Measurements from ENCODE around the gene CBL.

The CBL gene

GRCh38 chr11:119309953-119310681 is 104.0 kb downstream of the CBL start:
- no peak for TF ChIP-seq RAD21 (IDR thresholded peaks at IDR 0.05; ENCODE audit: low read depth)
- TF ChIP-seq USF1 (IDR thresholded peaks at IDR 0.05): no peak
- no peak for TF ChIP-seq TAF1 (IDR thresholded peaks at IDR 0.05; ENCODE audit: low read depth)
- no peak for TF ChIP-seq ZBTB7A (IDR thresholded peaks at IDR 0.05; ENCODE audit: low read depth)
- TF ChIP-seq NFIC (IDR thresholded peaks at IDR 0.05): no peak
- no peak for TF ChIP-seq EP300 (IDR thresholded peaks at IDR 0.05; ENCODE audit: borderline replicate concordance)
- no peak for TF ChIP-seq TEAD4 (IDR thresholded peaks at IDR 0.05)
- no peak for TF ChIP-seq CEBPB (IDR thresholded peaks at IDR 0.05)
- no peak for TF ChIP-seq TCF12 (IDR thresholded peaks at IDR 0.05; ENCODE audit: low read depth)
- TF ChIP-seq REST (IDR thresholded peaks at IDR 0.05; ENCODE audit: low read depth): no peak
- no peak for TF ChIP-seq YY1 (IDR thresholded peaks at IDR 0.05; ENCODE audit: low read depth)
- no peak for TF ChIP-seq EGR1 (IDR thresholded peaks at IDR 0.05)
- no peak for TF ChIP-seq FOXM1 (IDR thresholded peaks at IDR 0.05; ENCODE audit: borderline replicate concordance, low read depth)
- no peak for TF ChIP-seq MAX (IDR thresholded peaks at IDR 0.05)
- TF ChIP-seq CREB1 (IDR thresholded peaks at IDR 0.05; ENCODE audit: low read depth): no peak

GRCh38 chr11:119310682-119311052 is 104.5 kb downstream of the CBL start:
- TF ChIP-seq EP300 (IDR thresholded peaks at IDR 0.05; ENCODE audit: borderline replicate concordance): no peak
- no peak for TF ChIP-seq EGR1 (IDR thresholded peaks at IDR 0.05)
- no peak for TF ChIP-seq TCF12 (IDR thresholded peaks at IDR 0.05; ENCODE audit: low read depth)

GRCh38 chr11:119314726-119315125 is 108.6 kb downstream of the CBL start:
- TF ChIP-seq ZBTB7A (IDR thresholded peaks at IDR 0.05; ENCODE audit: low read depth): peak; percentile 10; the same call in 1 of the 2 replicates
- no peak for TF ChIP-seq EP300 (IDR thresholded peaks at IDR 0.05; ENCODE audit: borderline replicate concordance)

GRCh38 chr11:119315131-119316015 is 109.2 kb downstream of the CBL start:
- TF ChIP-seq YY1 (IDR thresholded peaks at IDR 0.05; ENCODE audit: low read depth): no peak
- TF ChIP-seq REST (IDR thresholded peaks at IDR 0.05; ENCODE audit: low read depth): no peak
- no peak for TF ChIP-seq MAX (IDR thresholded peaks at IDR 0.05)

GRCh38 chr11:119316016-119316728 is 110.0 kb downstream of the CBL start:
- TF ChIP-seq NFIC (IDR thresholded peaks at IDR 0.05) (peak; percentile 57), ZBTB7A (IDR thresholded peaks at IDR 0.05; ENCODE audit: low read depth) (no peak; the same call in none of the 2 replicates), MAX (IDR thresholded peaks at IDR 0.05) (no peak), USF1 (IDR thresholded peaks at IDR 0.05) (no peak), TCF12 (IDR thresholded peaks at IDR 0.05; ENCODE audit: low read depth) (0 out of 2 replicates have a peak, but pooled peaks have one; percentile 12)

Data from Ishikawa (cell line).